Testis (tissue), 3 donors: ENCODE data around the gene PNMA8C. TPM values are rescaled to one million over a fixed set of nuclear protein-coding genes. Genes with fewer than 3 reads are reported as not detected.

ENCODE experiments used
- DNase-seq: peaks from one replicate; pipeline ENCODE4 v3.0.0-alpha.2; 2019
- H3K27ac ChIP-seq, 2 donors: fragments of 200-600 bp; sonication (generic); one replicate each; pipeline ENCODE4 v1.5.1; 2019
- H3K27me3 ChIP-seq: fragments of 200-600 bp; sonication (generic); one replicate; pipeline ENCODE4 v1.5.1; 2019
- H3K36me3 ChIP-seq: fragments of 200-600 bp; sonication (generic); one replicate; pipeline ENCODE4 v1.5.1; 2017; ENCODE audit warnings: low read depth; ENCODE audit errors: missing control alignments
- H3K4me1 ChIP-seq: fragments of 200-600 bp; sonication (generic); one replicate; pipeline ENCODE4 v1.5.1; 2019
- H3K4me3 ChIP-seq, 2 donors: fragments of 200-600 bp; sonication (generic); one replicate each; pipeline ENCODE4 v1.5.1; 2017 to 2019
- H3K9me3 ChIP-seq: fragments of 200-600 bp; sonication (generic); one replicate; pipeline ENCODE4 v1.5.1; 2017
- POLR2A ChIP-seq: fragments of 450-650 bp; IDR thresholded peaks from one replicate; pipeline ENCODE4 v1.6.1; 2017; ENCODE audit warnings: antibody characterized with exemption, mild to moderate bottlenecking, moderate library complexity
- WGBS, 2 donors: methylation state at CpG; one replicate each; pipeline ENCODE4 v1.1.5; 2018; 5-methylcytosine and 5-hydroxymethylcytosine counted together
- intact Hi-C: fragments of 100-400 bp; cut with DNase I; formaldehyde crosslinking; loops from one replicate; pipeline ENCODE4 v1.15.1; 2023; ENCODE audit warnings: low total_unique reads
- polyA plus RNA-seq: library from polyadenylated mRNA; stranded (reverse); fragments of 350-450 nt; fragmentation: Illumina TruSeq; extraction: RNeasy Lipid Tissue Mini Kit (QIAGEN cat#74804); gene quantifications from one replicate; pipeline ENCODE4 v1.2.3, GENCODE V29; 2014; ENCODE audit warnings: low read depth, low replicate concordance; ENCODE audit not compliant: insufficient read depth
- total RNA-seq, 2 donors: library from RNA; depleted of rRNA; stranded (reverse); fragments of >200 nt; gene quantifications; one replicate each; pipeline ENCODE4 v1.2.3, GENCODE V29; 2016
- TF ChIP-seq, protein P1 (sequence below), 3 experiments: fragments of 450-650 bp in 2 of 3; fragments of 200-600 bp in 1 of 3; sonication (generic) in 1 of 3; IDR thresholded peaks; one replicate each; pipeline ENCODE4 v1.5.1; 2016 to 2019; ENCODE audit warnings: antibody characterized with exemption in 3 of 3, mild to moderate bottlenecking in 2 of 3, moderate library complexity in 1 of 3

Gene PNMA8C
- total and polyA plus RNA-seq, 3 donors from 2014 or later, result 1.2 to 1.9 (median 1.4) TPM

DNA sequence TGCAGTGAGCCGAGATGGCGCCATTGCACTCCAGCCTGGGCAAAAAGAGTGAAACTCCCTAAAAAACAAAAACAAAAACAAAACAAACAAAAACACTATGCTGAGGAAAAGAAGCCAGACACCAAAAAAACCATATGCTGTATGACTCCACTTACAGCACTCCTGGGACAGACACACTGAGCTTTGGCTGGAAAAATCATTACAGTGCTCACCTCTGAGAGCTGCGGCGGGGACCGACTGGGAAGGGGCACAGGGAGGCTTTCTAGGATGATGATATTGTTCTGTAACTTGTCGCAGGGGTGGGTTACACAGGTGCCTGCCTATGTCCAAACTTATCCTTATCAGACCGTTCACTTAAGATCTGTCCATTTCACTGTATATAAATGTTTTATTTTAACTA is 34.8 kb upstream of the PNMA8C start:
- Histone ChIP-seq H3K36me3 (no peaks in the 10 kb centered on the region), H3K27ac (no peak overlapping the region), H3K4me3 (no peak overlapping the region), H3K4me1 (no peaks in the 10 kb centered on the region), H3K9me3 (no peaks in the 10 kb centered on the region), H3K27me3 (no peaks in the 10 kb centered on the region)
- 69% methylated on average over 6 to 7 of the region's 7 CpGs for WGBS, 2 donors
- DNase-seq, result no peak
- TF ChIP-seq, protein P1, sequence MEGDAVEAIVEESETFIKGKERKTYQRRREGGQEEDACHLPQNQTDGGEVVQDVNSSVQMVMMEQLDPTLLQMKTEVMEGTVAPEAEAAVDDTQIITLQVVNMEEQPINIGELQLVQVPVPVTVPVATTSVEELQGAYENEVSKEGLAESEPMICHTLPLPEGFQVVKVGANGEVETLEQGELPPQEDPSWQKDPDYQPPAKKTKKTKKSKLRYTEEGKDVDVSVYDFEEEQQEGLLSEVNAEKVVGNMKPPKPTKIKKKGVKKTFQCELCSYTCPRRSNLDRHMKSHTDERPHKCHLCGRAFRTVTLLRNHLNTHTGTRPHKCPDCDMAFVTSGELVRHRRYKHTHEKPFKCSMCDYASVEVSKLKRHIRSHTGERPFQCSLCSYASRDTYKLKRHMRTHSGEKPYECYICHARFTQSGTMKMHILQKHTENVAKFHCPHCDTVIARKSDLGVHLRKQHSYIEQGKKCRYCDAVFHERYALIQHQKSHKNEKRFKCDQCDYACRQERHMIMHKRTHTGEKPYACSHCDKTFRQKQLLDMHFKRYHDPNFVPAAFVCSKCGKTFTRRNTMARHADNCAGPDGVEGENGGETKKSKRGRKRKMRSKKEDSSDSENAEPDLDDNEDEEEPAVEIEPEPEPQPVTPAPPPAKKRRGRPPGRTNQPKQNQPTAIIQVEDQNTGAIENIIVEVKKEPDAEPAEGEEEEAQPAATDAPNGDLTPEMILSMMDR (IDR thresholded peaks at IDR 0.05), result no peak
- TF ChIP-seq POLR2A, result no peak
- intact Hi-C loops, result no loop called here

DNA sequence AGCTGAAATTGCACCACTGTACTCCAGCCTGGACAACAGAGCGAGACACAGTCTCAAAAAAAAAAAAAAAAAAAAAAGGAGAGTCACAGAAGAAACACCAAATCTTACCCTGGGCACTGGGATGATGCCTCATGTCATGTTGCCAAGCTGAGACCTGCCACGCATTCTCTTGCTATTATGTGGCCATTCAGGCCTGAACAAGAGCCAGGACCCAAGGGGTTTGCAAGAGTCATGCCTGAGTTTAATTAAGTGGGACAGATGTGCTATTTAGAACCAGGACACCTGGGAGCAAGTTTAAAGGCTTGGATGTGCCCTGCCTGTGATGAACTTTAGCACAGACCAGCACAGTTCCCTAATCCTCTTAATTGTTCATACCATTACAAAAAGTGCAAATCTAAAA is 32.8 kb upstream of the PNMA8C start:
- no peaks in the 10 kb centered on the region for H3K27me3 ChIP-seq
- no peaks in the 10 kb centered on the region for H3K4me1 ChIP-seq
- no peaks in the 10 kb centered on the region for H3K9me3 ChIP-seq
- TF ChIP-seq, protein P1 (IDR thresholded peaks at IDR 0.05), result no peak
- TF ChIP-seq POLR2A, result no peak
- intact Hi-C loops, result no loop called here
- no peak overlapping the region for H3K4me3 ChIP-seq
- no peak overlapping the region for H3K27ac ChIP-seq
- H3K36me3 ChIP-seq, result no peaks in the 10 kb centered on the region
- 78 to 100% methylated on average over 2 of the region's 2 CpGs for WGBS, 2 donors
- DNase-seq, result no peak

DNA sequence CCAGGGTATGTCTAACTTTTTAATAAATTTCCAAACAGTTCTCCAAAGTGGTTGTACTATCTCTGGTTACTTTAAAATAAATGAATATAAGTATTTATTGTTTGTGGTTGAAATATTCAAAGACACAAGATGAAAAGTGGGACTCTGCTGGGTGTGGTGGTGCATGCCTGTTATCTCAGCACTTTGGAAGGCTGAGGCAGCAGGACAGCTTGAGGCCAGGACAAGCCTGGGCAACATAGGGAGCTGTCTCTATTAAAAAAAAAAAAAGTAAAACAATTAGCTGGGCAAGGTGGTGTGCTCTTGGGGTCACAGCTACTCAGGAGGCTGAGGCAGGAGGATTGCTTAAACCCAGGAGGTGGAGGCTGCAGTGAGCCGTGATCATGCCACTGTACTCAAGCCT is 32.2 kb upstream of the PNMA8C start:
- Histone ChIP-seq H3K36me3 (no peaks in the 10 kb centered on the region), H3K27ac (no peak overlapping the region), H3K27me3 (no peaks in the 10 kb centered on the region), H3K4me1 (no peaks in the 10 kb centered on the region), H3K9me3 (no peaks in the 10 kb centered on the region), H3K4me3 (no peak overlapping the region)
- 93 to 100% methylated on average over 1 of the region's 1 CpG for WGBS, 2 donors
- TF ChIP-seq POLR2A, result no peak
- TF ChIP-seq, protein P1 (IDR thresholded peaks at IDR 0.05), result no peak
- intact Hi-C loops, result no loop called here
- no peak for DNase-seq

DNA sequence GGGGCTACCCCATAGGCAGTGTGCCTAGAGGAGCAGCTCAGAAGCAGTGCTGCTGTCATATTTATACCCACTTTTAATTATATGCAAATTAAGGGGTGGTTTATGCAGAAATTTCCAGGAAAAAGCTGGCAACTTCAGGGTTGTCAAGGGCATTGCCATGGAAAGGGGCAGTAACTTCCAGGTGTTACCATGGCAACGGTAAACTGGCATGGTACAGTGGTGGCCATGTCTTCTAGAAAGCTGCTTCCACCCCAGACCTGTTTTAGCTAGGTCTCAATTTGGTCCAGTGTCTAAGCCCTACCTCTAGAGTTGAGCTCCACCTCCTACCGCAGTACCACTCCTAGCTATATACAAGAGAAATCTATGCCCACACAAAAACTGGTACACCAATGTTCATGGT is 31.3 kb upstream of the PNMA8C start:
- TF ChIP-seq, protein P1 (IDR thresholded peaks at IDR 0.05), result no peak
- no peak for TF ChIP-seq POLR2A
- Histone ChIP-seq H3K27ac (no peak overlapping the region), H3K4me3 (no peak overlapping the region), H3K4me1 (no peaks in the 10 kb centered on the region), H3K36me3 (no peaks in the 10 kb centered on the region), H3K27me3 (no peaks in the 10 kb centered on the region), H3K9me3 (no peaks in the 10 kb centered on the region)
- intact Hi-C loops, result no loop called here
- DNase-seq, result no peak
- WGBS, 2 donors, result 96 to 100% methylated on average over 2 of the region's 2 CpGs

DNA sequence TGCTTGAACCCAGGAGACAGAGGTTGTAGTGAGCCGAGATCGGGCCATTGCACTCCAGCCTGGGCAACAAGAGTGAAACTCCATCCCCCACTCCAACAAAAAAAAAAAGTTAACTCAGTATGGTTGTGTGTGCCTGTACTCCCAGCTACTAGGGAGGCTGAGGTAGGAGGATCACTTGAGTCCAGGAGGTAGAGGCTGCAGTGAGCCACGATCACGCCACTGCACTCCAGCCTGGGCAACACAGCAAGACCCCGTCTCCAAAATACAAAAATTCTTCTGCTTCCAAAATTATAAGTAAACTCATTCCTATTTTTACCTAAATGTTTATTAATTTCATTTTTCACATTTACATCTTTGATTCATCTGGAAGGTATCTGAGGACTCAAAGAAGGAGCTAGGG is 28.2 kb upstream of the PNMA8C start:
- no peak for DNase-seq
- no peak overlapping the region for H3K27ac ChIP-seq

More for the DNA sequence above, 28.2 kb upstream of the PNMA8C start:
- 96 to 97% methylated on average over 5 of the region's 5 CpGs for WGBS, 2 donors
- no peaks in the 10 kb centered on the region for H3K36me3 ChIP-seq
- intact Hi-C loops, result no loop called here
- no peak for TF ChIP-seq POLR2A
- TF ChIP-seq, protein P1 (IDR thresholded peaks at IDR 0.05), result no peak
- H3K9me3 ChIP-seq, result no peaks in the 10 kb centered on the region
- H3K4me3 ChIP-seq, result no peak overlapping the region
- H3K27me3 ChIP-seq, result no peaks in the 10 kb centered on the region
- no peaks in the 10 kb centered on the region for H3K4me1 ChIP-seq
